ENCODE data around the gene LRRC32.

LRRC32 gene

GRCh38 chr11:76699451-76700091, 29.0 kb upstream of the LRRC32 start:
- no peak for DNase-seq (ENCODE audit: low read depth in 2 of 2)

GRCh38 chr11:76698321-76699043, 27.9 kb upstream of the LRRC32 start:
- no peak for DNase-seq (ENCODE audit: low read depth in 2 of 2)

- no peak for DNase-seq (ENCODE audit: low read depth in 2 of 2)
Observed at GRCh38 chr11:76696756-76697155, 26.2 kb upstream of the LRRC32 start.

- DNase-seq (ENCODE audit: low read depth in 2 of 2) = no peak
Observed at GRCh38 chr11:76695771-76696170, 25.2 kb upstream of the LRRC32 start.

DNA sequence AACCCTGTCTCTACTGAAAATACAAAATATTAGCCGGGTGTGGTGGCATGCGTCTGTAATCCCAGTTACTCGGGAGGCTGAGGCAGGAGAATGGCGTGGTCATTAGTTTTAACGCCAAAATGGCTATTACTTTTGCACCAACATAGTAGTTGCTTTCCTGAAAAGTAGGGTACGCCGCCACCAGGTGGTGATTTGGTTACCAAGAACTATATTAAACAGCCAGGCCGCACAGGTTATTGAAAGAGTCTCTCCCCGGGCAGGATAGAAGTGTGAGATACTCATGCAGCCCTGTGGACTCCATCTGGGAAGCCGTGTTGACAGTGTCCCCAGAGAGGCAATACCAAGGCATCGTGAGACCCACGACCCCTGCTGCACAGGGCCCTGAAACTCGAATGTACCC, 24.6 kb upstream of the LRRC32 start:
- no peak for DNase-seq (ENCODE audit: low read depth in 2 of 2)

GRCh38 chr11:76694664-76695063, 24.1 kb upstream of the LRRC32 start:
- no peak for DNase-seq (ENCODE audit: low read depth in 2 of 2)

- DNase-seq (ENCODE audit: low read depth in 2 of 2) = no peak
Observed at GRCh38 chr11:76693806-76694205, 23.3 kb upstream of the LRRC32 start.

- no peak for DNase-seq (ENCODE audit: low read depth in 2 of 2)
Observed at GRCh38 chr11:76692956-76693355, 22.4 kb upstream of the LRRC32 start.

GRCh38 chr11:76691655-76692054, 21.1 kb upstream of the LRRC32 start:
- no peak for DNase-seq (ENCODE audit: low read depth in 2 of 2)

DNA sequence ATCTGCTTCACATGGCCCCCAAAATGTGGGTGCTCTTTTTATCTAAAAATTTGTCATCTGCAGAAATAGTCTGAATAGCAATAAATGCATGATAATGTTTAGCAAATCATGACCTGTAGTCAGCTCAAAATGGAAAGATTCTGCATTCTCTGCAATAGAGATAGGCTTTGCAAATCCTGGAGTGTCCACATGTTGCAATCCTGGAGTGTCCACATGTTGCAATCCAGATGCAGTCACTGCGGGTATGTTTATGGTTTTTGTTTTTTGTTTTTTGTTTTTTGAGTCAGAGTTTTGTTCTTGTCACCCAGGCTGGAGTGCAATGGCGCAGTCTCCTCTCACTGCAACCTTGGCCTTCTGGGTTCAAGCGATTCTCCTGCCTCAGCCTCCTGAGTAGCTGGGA, 20.2 kb upstream of the LRRC32 start:
- no peak for DNase-seq (ENCODE audit: low read depth in 2 of 2)

- no peak for DNase-seq (ENCODE audit: low read depth in 2 of 2)
Observed at GRCh38 chr11:76689313-76690260, 19.0 kb upstream of the LRRC32 start.

DNA sequence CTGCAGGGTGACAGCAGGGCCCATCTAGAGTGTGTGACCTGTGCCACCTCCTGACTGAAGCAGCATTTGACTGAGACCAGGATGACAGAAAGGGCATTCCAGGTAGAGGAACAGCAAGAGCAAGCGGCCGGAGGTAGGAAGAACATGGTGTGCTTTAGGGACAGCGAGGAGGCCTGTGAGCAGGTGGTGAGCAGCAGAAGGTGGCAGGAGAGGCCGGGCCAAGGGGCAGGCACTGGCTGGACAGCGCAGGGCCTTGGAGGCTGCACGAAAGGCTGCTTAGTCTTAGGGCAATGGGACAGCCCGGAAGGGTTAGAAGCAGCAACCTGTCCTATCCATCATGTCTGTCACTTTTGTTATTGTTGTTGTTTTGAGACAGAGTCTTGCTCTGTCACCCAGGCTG, 17.6 kb upstream of the LRRC32 start:
- no peak for DNase-seq (ENCODE audit: low read depth in 2 of 2)

- no peak for DNase-seq (ENCODE audit: low read depth in 2 of 2)
Observed at GRCh38 chr11:76686261-76687079, 15.9 kb upstream of the LRRC32 start.

DNA sequence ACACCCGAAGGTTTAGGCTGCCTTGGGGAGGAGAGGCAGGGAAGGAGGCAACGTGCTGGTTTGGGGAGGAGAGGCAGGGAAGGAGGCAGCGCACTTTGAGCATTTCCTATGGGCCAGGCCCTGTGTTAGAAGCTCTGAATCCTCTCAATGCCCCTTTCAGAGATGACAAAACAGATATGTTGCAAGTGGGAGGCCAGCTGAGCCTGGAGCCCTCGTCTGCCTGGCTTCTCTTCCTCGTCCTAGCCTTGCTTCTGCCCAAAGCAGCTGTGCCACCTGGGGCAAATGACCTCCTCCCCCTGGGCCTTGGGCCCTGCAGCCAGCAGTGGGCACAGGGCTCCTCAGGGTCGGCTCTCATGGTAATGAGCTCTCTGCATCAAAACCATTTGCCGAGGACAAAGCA, 15.3 kb upstream of the LRRC32 start:
- DNase-seq (ENCODE audit: low read depth in 2 of 2) = no peak

DNA sequence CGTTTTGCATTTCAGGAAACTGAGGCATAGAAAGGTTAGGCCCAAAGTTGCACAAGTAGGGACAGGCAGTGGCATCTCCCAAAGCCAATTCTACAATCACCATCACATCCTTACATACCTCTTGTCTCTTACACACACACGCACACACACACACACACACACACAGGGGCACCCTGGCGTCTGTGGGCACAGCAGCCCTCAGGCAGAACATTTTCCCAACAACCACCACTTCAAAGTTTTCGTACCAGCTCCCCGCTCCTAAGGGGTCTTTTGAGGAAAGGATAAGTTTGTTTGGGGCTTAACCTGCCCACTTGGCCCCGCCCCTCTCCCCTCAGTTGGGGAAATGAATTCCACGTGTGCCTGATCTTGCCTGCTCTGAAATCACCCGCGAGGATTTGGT, 14.7 kb upstream of the LRRC32 start:
- no peak for DNase-seq (ENCODE audit: low read depth in 2 of 2)

- DNase-seq (ENCODE audit: low read depth in 2 of 2) = no peak
Observed at GRCh38 chr11:76684516-76684915, 14.0 kb upstream of the LRRC32 start.

- DNase-seq (ENCODE audit: low read depth in 2 of 2) = no peak
Observed at GRCh38 chr11:76683161-76684095, 12.9 kb upstream of the LRRC32 start.

GRCh38 chr11:76682684-76683083, 12.1 kb upstream of the LRRC32 start:
- no peak for DNase-seq (ENCODE audit: low read depth in 2 of 2)

DNA sequence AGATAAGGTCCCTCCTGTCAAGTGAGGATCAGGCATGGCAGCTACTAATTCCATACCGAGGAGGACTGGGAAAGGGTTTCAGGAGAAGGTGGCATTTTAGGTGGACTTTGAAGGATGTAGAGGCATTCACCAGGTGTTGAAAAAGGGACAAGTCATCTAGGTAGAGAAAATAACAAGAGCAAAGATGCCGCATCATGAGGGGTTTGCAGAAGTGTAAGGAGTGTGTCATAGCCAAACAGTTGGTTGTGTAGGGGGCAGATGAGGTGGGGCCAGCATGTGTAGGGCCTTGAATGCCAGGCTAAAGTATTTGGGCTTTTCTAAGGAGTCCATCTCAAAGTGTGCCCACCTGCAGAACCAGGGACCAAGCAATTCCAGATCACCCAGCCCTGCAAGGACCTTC, 11.6 kb upstream of the LRRC32 start:
- DNase-seq (ENCODE audit: low read depth in 2 of 2) = no peak

All from stimulated activated CD8-positive, alpha-beta memory T cell treated with anti-CD3 and anti-CD28 coated beads, Interleukin-2, amount 100 ng/mL, for 48 hours (primary cell).